GM18519 (cell line): Measurements from ENCODE around the gene SPO11.

Experiments used
- ATAC-seq: cut with Tn5 transposase; IDR thresholded peaks from one replicate; pipeline ENCODE4 v1.9.1; 2021; ENCODE audit warnings: mild to moderate bottlenecking, moderate library complexity; ENCODE audit not compliant: unreplicated experiment, low FRiP score

The SPO11 gene

GRCh38 chr20:57372581-57373350 is 43.2 kb downstream of the SPO11 start:
- no peak for ATAC-seq

- ATAC-seq, result no peak
These were observed 44.8 kb downstream of the SPO11 start for GRCh38 chr20:57374343-57374930.

GRCh38 chr20:57374931-57375651 is 45.5 kb downstream of the SPO11 start:
- ATAC-seq, result no peak

GRCh38 chr20:57375652-57376230 is 46.1 kb downstream of the SPO11 start:
- ATAC-seq, result no peak

- ATAC-seq, result no peak
These were observed 47.7 kb downstream of the SPO11 start for GRCh38 chr20:57377350-57377749.

GRCh38 chr20:57378107-57378506 is 48.5 kb downstream of the SPO11 start:
- ATAC-seq, result no peak

- no peak for ATAC-seq
These were observed 49.2 kb downstream of the SPO11 start for GRCh38 chr20:57378646-57379262.

GRCh38 chr20:57379263-57379647 is 49.7 kb downstream of the SPO11 start:
- no peak for ATAC-seq

- ATAC-seq, result no peak
These were observed 50.6 kb downstream of the SPO11 start for GRCh38 chr20:57380081-57380750.

- ATAC-seq, result no peak
These were observed 52.2 kb downstream of the SPO11 start for GRCh38 chr20:57381596-57382503.

- ATAC-seq, result no peak
These were observed 52.9 kb downstream of the SPO11 start for GRCh38 chr20:57382516-57382915.

GRCh38 chr20:57383447-57384347 is 54.1 kb downstream of the SPO11 start:
- no peak for ATAC-seq

- ATAC-seq, result no peak
These were observed 54.9 kb downstream of the SPO11 start for GRCh38 chr20:57384486-57384885.

- ATAC-seq, result no peak
These were observed 55.6 kb downstream of the SPO11 start for GRCh38 chr20:57384953-57385761.

GRCh38 chr20:57385940-57386339 is 56.3 kb downstream of the SPO11 start:
- ATAC-seq, result no peak

- no peak for ATAC-seq
These were observed 57.2 kb downstream of the SPO11 start for GRCh38 chr20:57386762-57387161.

- ATAC-seq, result no peak
These were observed 57.9 kb downstream of the SPO11 start for GRCh38 chr20:57387463-57387862.
